NOMO-1 treated with DMSO at 0.1 percent for 48 hours (cell line): ENCODE data around the gene GLMN.

Experiments
- DNase-seq: peaks from one replicate; lab custom pipeline; 2025; ENCODE audit not compliant: unreplicated experiment; lab: John Stamatoyannopoulos, UW

The GLMN gene

DNA sequence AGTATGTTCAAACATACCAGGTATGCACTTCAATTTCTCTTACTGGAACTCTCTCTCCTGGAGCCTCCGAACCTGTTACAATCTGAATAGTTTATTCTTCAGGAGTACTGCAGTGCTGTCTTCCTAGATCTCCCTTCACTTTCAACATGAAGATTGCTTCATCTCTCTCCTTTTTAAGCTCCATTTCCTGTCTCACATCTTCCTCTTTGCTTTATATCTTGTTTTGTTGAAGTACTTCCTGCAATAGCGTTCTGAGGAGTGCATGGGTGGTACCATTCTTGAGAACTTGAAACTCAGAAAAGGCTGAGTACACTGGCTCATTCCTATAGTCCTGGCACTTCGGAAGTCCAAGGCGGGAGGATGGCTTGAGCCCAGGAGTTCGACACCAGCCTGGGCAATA lies 96.8 kb downstream of the GLMN start:
- DNase-seq: peak; percentile 90
